ENCODE measurements around the gene UBE2QL1. TPM values are rescaled to one million over a fixed set of nuclear protein-coding genes. Genes with fewer than 3 reads are reported as not detected.

UBE2QL1 gene
- total and polyA plus RNA-seq, 4 donors = 9.3 to 60.1 (median 42.3) TPM

Other genes starting within 250 kb of the UBE2QL1 start
- gene MED10, start 70.3 kb upstream of the UBE2QL1 start, total RNA-seq = 10 to 100 TPM; 10.8 to 17.5 TPM
- gene MED10, start 70.3 kb upstream of the UBE2QL1 start, polyA plus RNA-seq (ENCODE audit: insufficient read length in 2 of 2) = 10 to 100 TPM; 54.5 to 58.8 TPM
- gene NSUN2, start 184.2 kb downstream of the UBE2QL1 start, total RNA-seq = 10 to 100 TPM; 32.5 to 44.6 TPM
- gene NSUN2, start 184.2 kb downstream of the UBE2QL1 start, polyA plus RNA-seq (ENCODE audit: insufficient read length in 2 of 2) = 10 to 100 TPM; 36.2 to 45.5 TPM
- gene SRD5A1, start 184.6 kb downstream of the UBE2QL1 start, total RNA-seq = 10 to 100 TPM; 14.3 to 43.8 TPM
- 10 to 100 TPM; 56.9 to 58.2 TPM for gene SRD5A1, start 184.6 kb downstream of the UBE2QL1 start, polyA plus RNA-seq (ENCODE audit: insufficient read length in 2 of 2)